ENCODE data around the gene RAD17. TPM values are rescaled to one million over a fixed set of nuclear protein-coding genes. Genes with fewer than 3 reads are reported as not detected.
"Not testable (repeated sequence)": the region's sequence is repeated elsewhere in the genome, so short reads cannot be mapped to it uniquely, and the experiment has no call there.

RAD17 gene
- polyA plus RNA-seq, 3 donors = 9.1 to 11.6 (median 9.6) TPM

GRCh38 chr5:69451941-69452647, 82.5 kb downstream of the RAD17 start:
- H3K4me1 Mint-ChIP-seq = peaks cover 2% of the 10 kb centered on the region
- no peak overlapping the region for H3K4me3 ChIP-seq (replicated peaks in 1 of 3; ENCODE audit: low read depth in 2 of 3, low read length in 3 of 3)

GRCh38 chr5:69453487-69453886, 83.9 kb downstream of the RAD17 start:
- H2AFZ ChIP-seq (ENCODE audit: insufficient read depth, low read depth, low read length, poor library complexity, severe bottlenecking); H3K27me3 ChIP-seq (ENCODE audit: control insufficient read depth in 2 of 2, insufficient read depth in 2 of 2, low read length in 2 of 2); H3K9ac ChIP-seq (ENCODE audit: insufficient read depth, low read length, poor library complexity, severe bottlenecking); H3K27ac Mint-ChIP-seq; H3K4me2 ChIP-seq (replicated peaks; ENCODE audit: extremely low read depth, low read length, poor library complexity, severe bottlenecking); H3K79me2 ChIP-seq (ENCODE audit: insufficient read depth, low read length); H3K36me3 ChIP-seq (replicated peaks in 1 of 2; ENCODE audit: control insufficient read depth in 1 of 2, insufficient read depth in 2 of 2, low read length in 2 of 2); H3K4me3 Mint-ChIP-seq; DNase-seq; intact Hi-C loops (cut with micrococcal nuclease); H3K4me1 Mint-ChIP-seq; H3K4me3 ChIP-seq (replicated peaks in 1 of 3; ENCODE audit: low read depth in 2 of 3, low read length in 3 of 3); H3K27me3 Mint-ChIP-seq (ENCODE audit: low read depth in 3 of 3); H4K20me1 ChIP-seq (ENCODE audit: insufficient read depth, low read length); H3K4me1 ChIP-seq (ENCODE audit: control insufficient read depth in 1 of 2, insufficient read depth in 2 of 2, low read length in 2 of 2); H3K9me3 ChIP-seq (replicated peaks in 1 of 2; ENCODE audit: control insufficient read depth in 1 of 2, insufficient read depth in 1 of 2, low read length in 2 of 2); H3K27ac ChIP-seq (ENCODE audit: low read depth in 1 of 2, low read length in 2 of 2); H3K36me3 Mint-ChIP-seq; H3K9me3 Mint-ChIP-seq: not testable (repeated sequence)
- WGBS (ENCODE audit: insufficient coverage) = 51% methylated on average over 2 of the region's 3 CpGs

More at GRCh38 chr5:69451941-69452647, 82.5 kb downstream of the RAD17 start:
- no peaks in the 10 kb centered on the region for H3K4me1 ChIP-seq (ENCODE audit: control insufficient read depth in 1 of 2, insufficient read depth in 2 of 2, low read length in 2 of 2)
- no peak overlapping the region for H2AFZ ChIP-seq (ENCODE audit: insufficient read depth, low read depth, low read length, poor library complexity, severe bottlenecking)
- no peaks in the 10 kb centered on the region for H3K79me2 ChIP-seq (ENCODE audit: insufficient read depth, low read length)
- peaks cover 1 to 4% (median 2%) of the 10 kb centered on the region in 3 donors for H3K27me3 Mint-ChIP-seq (ENCODE audit: low read depth in 3 of 3)
- no peak overlapping the region for H3K4me3 Mint-ChIP-seq
- intact Hi-C loops (cut with micrococcal nuclease) = no loop called here
- peaks cover 0 to 3% (median 0%) of the 10 kb centered on the region in 7 donors for H3K9me3 Mint-ChIP-seq
- no peaks in the 10 kb centered on the region for H3K36me3 ChIP-seq (replicated peaks in 1 of 2; ENCODE audit: control insufficient read depth in 1 of 2, insufficient read depth in 2 of 2, low read length in 2 of 2)
- H4K20me1 ChIP-seq (ENCODE audit: insufficient read depth, low read length) = no peaks in the 10 kb centered on the region
- no peaks in the 10 kb centered on the region for H3K36me3 Mint-ChIP-seq
- H3K27ac ChIP-seq (ENCODE audit: low read depth in 1 of 2, low read length in 2 of 2) = no peak overlapping the region
- 38% methylated on average over 1 of the region's 4 CpGs for WGBS (ENCODE audit: insufficient coverage)
- H3K9ac ChIP-seq (ENCODE audit: insufficient read depth, low read length, poor library complexity, severe bottlenecking) = no peak overlapping the region
- no peak overlapping the region for H3K27ac Mint-ChIP-seq
- H3K4me2 ChIP-seq (replicated peaks; ENCODE audit: extremely low read depth, low read length, poor library complexity, severe bottlenecking) = no peak overlapping the region
- DNase-seq = no peak
- no peak for TF ChIP-seq CTCF (IDR thresholded peaks at IDR 0.05)
- no peaks in the 10 kb centered on the region for H3K9me3 ChIP-seq (replicated peaks in 1 of 2; ENCODE audit: control insufficient read depth in 1 of 2, insufficient read depth in 1 of 2, low read length in 2 of 2)
- no peaks in the 10 kb centered on the region for H3K27me3 ChIP-seq (ENCODE audit: control insufficient read depth in 2 of 2, insufficient read depth in 2 of 2, low read length in 2 of 2)
